ENCODE results near the gene HOXC6. TPM values are rescaled to one million over a fixed set of nuclear protein-coding genes. Genes with fewer than 3 reads are reported as not detected.
A peak's percentile ranks its signal among the peaks of the same experiment; 100 is the strongest.

HOXC6 gene
- polyA plus RNA-seq, 2 donors: 1.4 TPM

GRCh38 chr12:54033106-54033979 lies 5.1 kb downstream of the HOXC6 start:
- H3K4me1 ChIP-seq (ENCODE audit: control insufficient read depth in 2 of 2, insufficient read depth in 2 of 2, low read length in 1 of 2): peaks cover 0 to 13% of the 10 kb centered on the region in 2 donors

GRCh38 chr12:54033980-54034784 lies 5.9 kb downstream of the HOXC6 start:
- Histone ChIP-seq H3K9me3 (ENCODE audit: control insufficient read depth in 2 of 2, insufficient read depth in 1 of 2, low read depth in 1 of 2, low read length in 1 of 2) (no peaks in the 10 kb centered on the region), H3K4me3 (ENCODE audit: low read depth in 1 of 2, low read length in 2 of 2) (peak overlapping the region; percentile 19 to 53)
- 11 to 18% methylated on average over 54 to 57 of the region's 57 CpGs for WGBS, 2 donors

More at GRCh38 chr12:54033106-54033979, 5.1 kb downstream of the HOXC6 start:
- Histone ChIP-seq H3K4me3 (ENCODE audit: low read depth in 1 of 2, low read length in 2 of 2) (peak overlapping the region; percentile 29 to 53), H3K27me3 (ENCODE audit: control insufficient read depth in 1 of 2, insufficient read depth in 2 of 2, low read length in 2 of 2) (peaks cover 0 to 4% of the 10 kb centered on the region in 2 donors), H3K27ac (ENCODE audit: low read depth in 2 of 2, low read length in 1 of 2) (peak overlapping the region; percentile 42 to 86), H3K36me3 (ENCODE audit: control insufficient read depth in 2 of 2, insufficient read depth in 2 of 2, low read length in 1 of 2) (no peaks in the 10 kb centered on the region), H3K9me3 (ENCODE audit: control insufficient read depth in 2 of 2, insufficient read depth in 1 of 2, low read depth in 1 of 2, low read length in 1 of 2) (no peaks in the 10 kb centered on the region)
- WGBS, 2 donors: 2 to 3% methylated on average over 46 to 61 of the region's 61 CpGs

GRCh38 chr12:54034785-54035310 lies 6.6 kb downstream of the HOXC6 start:
- Histone ChIP-seq H3K9me3 (ENCODE audit: control insufficient read depth in 2 of 2, insufficient read depth in 1 of 2, low read depth in 1 of 2, low read length in 1 of 2) (no peaks in the 10 kb centered on the region), H3K36me3 (ENCODE audit: control insufficient read depth in 2 of 2, insufficient read depth in 2 of 2, low read length in 1 of 2) (no peaks in the 10 kb centered on the region), H3K4me3 (ENCODE audit: low read depth in 1 of 2, low read length in 2 of 2) (peak overlapping the region; percentile 19 to 53), H3K27me3 (ENCODE audit: control insufficient read depth in 1 of 2, insufficient read depth in 2 of 2, low read length in 2 of 2) (no peaks in the 10 kb centered on the region), H3K4me1 (ENCODE audit: control insufficient read depth in 2 of 2, insufficient read depth in 2 of 2, low read length in 1 of 2) (peaks cover 0 to 18% of the 10 kb centered on the region in 2 donors), H3K27ac (ENCODE audit: low read depth in 2 of 2, low read length in 1 of 2) (peak overlapping the region in 1 of 2 donors; percentile 38)
- WGBS, 2 donors: 42 to 48% methylated on average over 22 of the region's 22 CpGs

More at GRCh38 chr12:54033980-54034784, 5.9 kb downstream of the HOXC6 start:
- Histone ChIP-seq H3K4me1 (ENCODE audit: control insufficient read depth in 2 of 2, insufficient read depth in 2 of 2, low read length in 1 of 2) (peaks cover 0 to 18% of the 10 kb centered on the region in 2 donors), H3K27me3 (ENCODE audit: control insufficient read depth in 1 of 2, insufficient read depth in 2 of 2, low read length in 2 of 2) (peaks cover 0 to 4% of the 10 kb centered on the region in 2 donors), H3K27ac (ENCODE audit: low read depth in 2 of 2, low read length in 1 of 2) (peak overlapping the region; percentile 38 to 42), H3K36me3 (ENCODE audit: control insufficient read depth in 2 of 2, insufficient read depth in 2 of 2, low read length in 1 of 2) (no peaks in the 10 kb centered on the region)

- Histone ChIP-seq H3K27me3 (ENCODE audit: control insufficient read depth in 1 of 2, insufficient read depth in 2 of 2, low read length in 2 of 2) (no peaks in the 10 kb centered on the region), H3K4me3 (ENCODE audit: low read depth in 1 of 2, low read length in 2 of 2) (no peak overlapping the region), H3K36me3 (ENCODE audit: control insufficient read depth in 2 of 2, insufficient read depth in 2 of 2, low read length in 1 of 2) (no peaks in the 10 kb centered on the region), H3K4me1 (ENCODE audit: control insufficient read depth in 2 of 2, insufficient read depth in 2 of 2, low read length in 1 of 2) (peaks cover 0 to 18% of the 10 kb centered on the region in 2 donors), H3K27ac (ENCODE audit: low read depth in 2 of 2, low read length in 1 of 2) (no peak overlapping the region), H3K9me3 (ENCODE audit: control insufficient read depth in 2 of 2, insufficient read depth in 1 of 2, low read depth in 1 of 2, low read length in 1 of 2) (no peaks in the 10 kb centered on the region)
- whole genome bisulfite sequencing, 2 donors: 58 to 71% methylated on average over 6 of the region's 6 CpGs
These were observed 7.5 kb downstream of the HOXC6 start for GRCh38 chr12:54035568-54036264.

- Histone ChIP-seq H3K27ac (ENCODE audit: low read depth in 2 of 2, low read length in 1 of 2) (peak overlapping the region; percentile 14 to 85), H3K9me3 (ENCODE audit: control insufficient read depth in 2 of 2, insufficient read depth in 1 of 2, low read depth in 1 of 2, low read length in 1 of 2) (no peaks in the 10 kb centered on the region), H3K36me3 (ENCODE audit: control insufficient read depth in 2 of 2, insufficient read depth in 2 of 2, low read length in 1 of 2) (no peaks in the 10 kb centered on the region), H3K4me1 (ENCODE audit: control insufficient read depth in 2 of 2, insufficient read depth in 2 of 2, low read length in 1 of 2) (peaks cover 0 to 18% of the 10 kb centered on the region in 2 donors), H3K4me3 (ENCODE audit: low read depth in 1 of 2, low read length in 2 of 2) (peak overlapping the region in 1 of 2 donors; percentile 23), H3K27me3 (ENCODE audit: control insufficient read depth in 1 of 2, insufficient read depth in 2 of 2, low read length in 2 of 2) (no peaks in the 10 kb centered on the region)
- WGBS, 2 donors: 47 to 60% methylated on average over 14 of the region's 14 CpGs
These were observed 8.6 kb downstream of the HOXC6 start for GRCh38 chr12:54036620-54037359.

- WGBS, 2 donors: 44 to 51% methylated on average over 14 of the region's 14 CpGs
- Histone ChIP-seq H3K4me3 (ENCODE audit: low read depth in 1 of 2, low read length in 2 of 2) (peak overlapping the region in 1 of 2 donors; percentile 23), H3K9me3 (ENCODE audit: control insufficient read depth in 2 of 2, insufficient read depth in 1 of 2, low read depth in 1 of 2, low read length in 1 of 2) (no peaks in the 10 kb centered on the region), H3K27ac (ENCODE audit: low read depth in 2 of 2, low read length in 1 of 2) (peak overlapping the region; percentile 78 to 91), H3K27me3 (ENCODE audit: control insufficient read depth in 1 of 2, insufficient read depth in 2 of 2, low read length in 2 of 2) (no peaks in the 10 kb centered on the region), H3K4me1 (ENCODE audit: control insufficient read depth in 2 of 2, insufficient read depth in 2 of 2, low read length in 1 of 2) (peaks cover 0 to 15% of the 10 kb centered on the region in 2 donors), H3K36me3 (ENCODE audit: control insufficient read depth in 2 of 2, insufficient read depth in 2 of 2, low read length in 1 of 2) (no peaks in the 10 kb centered on the region)
These were observed 9.4 kb downstream of the HOXC6 start for GRCh38 chr12:54037360-54038283.

- Histone ChIP-seq H3K9me3 (ENCODE audit: control insufficient read depth in 2 of 2, insufficient read depth in 1 of 2, low read depth in 1 of 2, low read length in 1 of 2) (no peaks in the 10 kb centered on the region), H3K27me3 (ENCODE audit: control insufficient read depth in 1 of 2, insufficient read depth in 2 of 2, low read length in 2 of 2) (no peaks in the 10 kb centered on the region), H3K36me3 (ENCODE audit: control insufficient read depth in 2 of 2, insufficient read depth in 2 of 2, low read length in 1 of 2) (no peaks in the 10 kb centered on the region), H3K4me1 (ENCODE audit: control insufficient read depth in 2 of 2, insufficient read depth in 2 of 2, low read length in 1 of 2) (peaks cover 0 to 15% of the 10 kb centered on the region in 2 donors), H3K4me3 (ENCODE audit: low read depth in 1 of 2, low read length in 2 of 2) (peak overlapping the region in 1 of 2 donors; percentile 21), H3K27ac (ENCODE audit: low read depth in 2 of 2, low read length in 1 of 2) (peak overlapping the region; percentile 78 to 91)
- 46 to 51% methylated on average over 5 of the region's 5 CpGs for WGBS, 2 donors
These were observed 10.1 kb downstream of the HOXC6 start for GRCh38 chr12:54038284-54038870.
